ENCODE data around the gene TSPY9.
"Not testable (repeated sequence)": the region's sequence is repeated elsewhere in the genome, so short reads cannot be mapped to it uniquely, and the experiment has no call there.

GRCh38 chrY:9504396-9504795 is 17.3 kb downstream of the TSPY9 start:
- TF ChIP-seq CTCF (IDR thresholded peaks at IDR 0.05 in 4 of 5, conservative IDR thresholded peaks at IDR 0.05 in 1 of 5); POLR2A (IDR thresholded peaks at IDR 0.05): not testable (repeated sequence)

All from gastrocnemius medialis (tissue), 4 donors.